ENCODE data around the gene PRAMEF5.
"Not testable (repeated sequence)": the region's sequence is repeated elsewhere in the genome, so short reads cannot be mapped to it uniquely, and the experiment has no call there.

DNA sequence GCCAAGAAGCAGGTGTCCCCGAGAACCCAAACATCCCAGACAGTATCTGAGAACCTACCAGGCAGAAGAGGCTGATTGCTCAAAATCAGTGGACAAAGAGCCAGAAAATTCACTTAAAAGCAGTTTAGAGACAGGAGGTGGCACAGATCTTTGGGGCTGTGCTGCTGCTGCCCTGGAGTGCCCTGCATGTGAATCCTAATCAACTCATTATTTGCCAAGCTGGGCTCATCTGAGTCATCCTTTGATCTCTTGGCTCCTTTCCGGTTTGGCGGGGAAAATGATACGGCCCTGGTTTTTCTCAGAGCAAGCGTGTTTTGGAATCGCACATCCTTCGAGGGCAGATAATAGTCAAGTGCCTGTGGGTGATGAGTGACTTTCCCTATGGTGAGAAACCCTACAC is 37.4 kb upstream of the PRAMEF5 start:
- TF ChIP-seq POLR2A, EP300, POLR2AphosphoS5 (IDR thresholded peaks at IDR 0.05): not testable (repeated sequence)
- TF ChIP-seq, protein P1, sequence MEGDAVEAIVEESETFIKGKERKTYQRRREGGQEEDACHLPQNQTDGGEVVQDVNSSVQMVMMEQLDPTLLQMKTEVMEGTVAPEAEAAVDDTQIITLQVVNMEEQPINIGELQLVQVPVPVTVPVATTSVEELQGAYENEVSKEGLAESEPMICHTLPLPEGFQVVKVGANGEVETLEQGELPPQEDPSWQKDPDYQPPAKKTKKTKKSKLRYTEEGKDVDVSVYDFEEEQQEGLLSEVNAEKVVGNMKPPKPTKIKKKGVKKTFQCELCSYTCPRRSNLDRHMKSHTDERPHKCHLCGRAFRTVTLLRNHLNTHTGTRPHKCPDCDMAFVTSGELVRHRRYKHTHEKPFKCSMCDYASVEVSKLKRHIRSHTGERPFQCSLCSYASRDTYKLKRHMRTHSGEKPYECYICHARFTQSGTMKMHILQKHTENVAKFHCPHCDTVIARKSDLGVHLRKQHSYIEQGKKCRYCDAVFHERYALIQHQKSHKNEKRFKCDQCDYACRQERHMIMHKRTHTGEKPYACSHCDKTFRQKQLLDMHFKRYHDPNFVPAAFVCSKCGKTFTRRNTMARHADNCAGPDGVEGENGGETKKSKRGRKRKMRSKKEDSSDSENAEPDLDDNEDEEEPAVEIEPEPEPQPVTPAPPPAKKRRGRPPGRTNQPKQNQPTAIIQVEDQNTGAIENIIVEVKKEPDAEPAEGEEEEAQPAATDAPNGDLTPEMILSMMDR (IDR thresholded peaks at IDR 0.05): not testable (repeated sequence)
